Posterior cingulate gyrus (tissue), 11 donors: Measurements from ENCODE around the gene TLE5.

Experiments used
- DNase-seq, 10 donors: peaks; one replicate each; pipeline versions ENCODE4 v3.0.0 to v3.0.0-alpha.2; 2020 to 2021; ENCODE audit warnings: mixed read lengths in 3 of 10
- intact Hi-C: fragments of 100-400 bp; cut with DNase I; formaldehyde crosslinking; loops from one replicate; pipeline ENCODE4 v1.15.1; 2023

Gene TLE5

GRCh38 chr19:3007975-3008374, 54.3 kb downstream of the TLE5 start:
- intact Hi-C loops: no loop called here
- no peak for DNase-seq

GRCh38 chr19:3006075-3006767, 56.1 kb downstream of the TLE5 start:
- intact Hi-C loops: no loop called here
- DNase-seq: no peak

GRCh38 chr19:3005345-3005744, 57.0 kb downstream of the TLE5 start:
- DNase-seq: no peak
- intact Hi-C loops: no loop called here

GRCh38 chr19:3004522-3004921, 57.8 kb downstream of the TLE5 start:
- intact Hi-C loops: no loop called here
- DNase-seq: no peak

GRCh38 chr19:3003046-3003445, 59.2 kb downstream of the TLE5 start:
- intact Hi-C loops: no loop called here
- no peak for DNase-seq
